Stimulated activated CD8-positive, alpha-beta memory T cell treated with anti-CD3 and anti-CD28 coated beads, Interleukin-7, amount 100 ng/mL, for 4 hours (primary cell): Measurements from ENCODE around the gene NSMCE3.

ENCODE experiments used
- DNase-seq, 2 donors: peaks; one replicate each; pipeline ENCODE4 v3.0.0-alpha.2; 2020; ENCODE audit warnings: low read depth in 2 of 2

Gene NSMCE3

DNA sequence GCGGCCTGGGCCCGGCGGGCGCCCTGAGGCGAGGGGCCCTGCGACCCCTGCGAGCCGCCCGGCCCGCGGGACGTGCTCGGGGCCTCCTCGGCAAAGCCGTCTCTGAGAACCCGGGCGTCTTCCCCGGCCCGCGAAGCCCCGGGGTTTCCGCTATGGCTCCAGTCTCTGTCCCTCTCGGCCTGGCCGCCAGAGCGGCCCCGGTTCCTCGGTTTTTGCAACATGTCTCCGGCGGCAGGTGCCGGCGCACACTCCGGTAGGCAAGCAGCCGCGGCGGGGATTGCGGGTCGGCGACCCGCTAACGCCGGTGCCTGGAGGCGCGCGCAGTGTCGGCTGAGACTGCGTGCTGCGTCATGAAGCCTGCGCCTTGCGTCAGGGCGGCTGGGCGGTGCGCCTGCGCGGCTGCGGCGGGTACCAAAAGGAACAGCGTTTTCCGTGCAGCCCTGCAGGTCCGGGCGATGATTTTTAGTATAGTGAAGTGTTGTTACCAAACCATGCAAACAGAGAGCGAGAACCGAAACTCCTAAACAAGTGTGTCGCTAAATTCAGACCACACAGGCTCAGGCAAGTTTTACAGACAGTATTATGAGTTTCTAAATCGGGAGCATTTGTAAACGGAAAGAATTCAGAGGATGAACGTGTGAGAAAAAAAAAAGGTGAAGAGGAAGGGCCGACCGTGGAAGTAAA is at the start of gene NSMCE3:
Gene NSMCE3 (minus strand): TSS at position 338 of the 684 bp plus-strand sequence. CDS start 117 bp downstream, at position 221.
- DNase-seq: peak; percentile 80 to 90

GRCh38 chr15:29316422-29316821 is 46.8 kb upstream of the NSMCE3 start:
- no peak for DNase-seq

- no peak for DNase-seq
Measured at GRCh38 chr15:29312387-29312786, 42.8 kb upstream of the NSMCE3 start.

DNA sequence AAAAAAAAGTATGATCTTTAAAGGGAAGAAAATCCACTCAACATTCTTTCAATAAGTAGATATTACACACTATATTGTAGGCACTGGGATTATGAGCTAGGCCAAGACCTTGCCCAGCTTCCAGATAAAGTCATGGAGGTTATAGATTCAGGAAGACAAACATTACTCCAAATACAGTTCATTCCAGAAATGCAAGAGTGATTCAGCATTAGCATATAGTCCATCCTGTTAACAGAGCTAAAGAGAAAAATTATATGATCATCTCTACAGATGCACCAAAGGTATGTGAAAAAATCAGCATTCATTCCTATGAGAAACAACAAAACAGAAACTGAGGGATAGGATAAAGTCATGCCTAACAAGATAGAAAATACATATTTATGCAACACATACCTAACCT is 42.1 kb upstream of the NSMCE3 start:
- no peak for DNase-seq

- no peak for DNase-seq
Measured at GRCh38 chr15:29309139-29309538, 39.5 kb upstream of the NSMCE3 start.

DNA sequence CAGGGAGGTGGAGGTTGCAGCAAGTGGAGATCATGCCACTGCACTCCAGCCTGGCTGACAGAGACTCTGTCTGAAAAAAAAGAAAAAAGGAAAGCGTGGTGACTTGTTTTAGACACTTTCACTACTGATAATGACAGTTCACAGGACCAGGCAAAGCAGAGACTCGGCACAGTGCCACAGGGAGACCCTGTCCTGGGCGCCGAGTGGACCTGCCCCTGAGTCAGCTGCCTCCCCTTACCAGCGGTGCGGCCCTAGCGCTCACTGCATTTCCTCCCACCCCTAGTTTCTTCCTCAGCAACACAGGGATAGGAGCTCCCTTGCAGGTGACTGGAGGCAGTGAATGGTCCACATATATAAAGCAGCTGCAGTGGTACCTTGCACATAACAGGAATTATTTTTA is 38.7 kb upstream of the NSMCE3 start:
- no peak for DNase-seq

DNA sequence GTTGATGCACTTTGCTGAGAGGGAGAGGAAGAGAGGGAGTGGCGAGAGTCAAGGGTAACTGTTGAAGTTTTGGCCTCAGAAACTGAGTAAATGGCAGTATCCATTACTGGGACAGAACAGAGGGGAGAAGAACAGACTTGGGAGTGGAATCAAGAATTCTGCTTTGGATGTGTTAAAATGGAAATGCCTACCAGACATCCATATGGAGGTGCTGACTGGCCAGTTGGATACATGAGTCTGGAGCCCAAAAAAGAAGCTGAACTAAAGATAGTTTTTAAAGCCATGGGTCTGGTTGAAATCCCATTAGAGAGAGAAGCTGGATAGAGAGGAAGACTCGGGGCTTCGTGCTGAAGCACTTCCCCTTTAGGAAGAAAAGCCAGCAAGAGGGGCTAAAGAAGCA is 35.9 kb upstream of the NSMCE3 start:
- no peak for DNase-seq

- no peak for DNase-seq
Measured at GRCh38 chr15:29302871-29303270, 33.2 kb upstream of the NSMCE3 start.

DNA sequence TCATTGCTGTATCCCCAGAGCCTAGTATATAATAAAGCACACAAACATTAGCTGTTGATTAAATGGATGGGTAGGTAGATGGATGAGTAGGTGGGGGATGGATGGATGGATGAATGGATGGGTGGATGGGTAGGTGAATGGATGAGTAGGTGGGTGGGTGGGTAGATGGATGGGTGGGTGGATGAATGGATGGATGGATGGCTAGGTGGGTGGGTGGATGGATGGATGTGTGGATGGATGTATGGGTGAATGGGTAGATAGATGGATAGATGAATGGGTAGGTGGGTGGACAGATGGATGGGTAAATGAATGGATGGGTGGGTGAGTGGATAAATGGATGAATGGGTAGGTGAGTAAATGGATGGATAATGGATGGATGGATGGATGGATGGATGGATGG is 30.2 kb upstream of the NSMCE3 start:
- no peak for DNase-seq

GRCh38 chr15:29299331-29299730 is 29.7 kb upstream of the NSMCE3 start:
- DNase-seq: no peak

DNA sequence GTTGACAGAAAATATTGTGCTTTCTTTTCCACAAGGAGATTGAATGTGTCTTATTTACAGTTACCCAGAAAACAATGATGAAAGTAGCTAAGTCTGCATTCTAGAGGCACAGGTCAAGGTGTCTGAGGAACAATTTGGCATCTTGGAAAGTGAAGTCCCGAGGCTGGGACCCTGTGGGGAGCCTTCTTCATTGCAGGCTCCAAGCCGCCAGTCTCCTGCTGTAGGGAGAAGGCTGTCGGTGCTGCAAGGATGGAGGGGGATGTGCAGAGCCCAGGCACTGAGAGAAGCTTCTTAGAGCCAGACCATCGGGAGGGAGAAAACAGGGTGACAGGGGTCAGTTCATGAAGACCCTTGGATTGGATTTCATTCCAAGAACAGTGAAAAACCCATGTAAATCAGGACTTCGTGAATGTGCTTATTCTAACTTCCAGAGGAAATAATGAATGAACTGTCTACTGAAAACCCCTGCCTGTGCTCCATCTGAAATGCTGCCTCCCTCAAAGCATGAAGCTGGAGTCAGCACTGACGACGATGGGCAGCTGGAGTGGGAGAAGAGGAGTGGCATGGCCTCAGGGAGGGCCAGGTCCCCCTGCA is 25.2 kb upstream of the NSMCE3 start:
- DNase-seq: no peak

DNA sequence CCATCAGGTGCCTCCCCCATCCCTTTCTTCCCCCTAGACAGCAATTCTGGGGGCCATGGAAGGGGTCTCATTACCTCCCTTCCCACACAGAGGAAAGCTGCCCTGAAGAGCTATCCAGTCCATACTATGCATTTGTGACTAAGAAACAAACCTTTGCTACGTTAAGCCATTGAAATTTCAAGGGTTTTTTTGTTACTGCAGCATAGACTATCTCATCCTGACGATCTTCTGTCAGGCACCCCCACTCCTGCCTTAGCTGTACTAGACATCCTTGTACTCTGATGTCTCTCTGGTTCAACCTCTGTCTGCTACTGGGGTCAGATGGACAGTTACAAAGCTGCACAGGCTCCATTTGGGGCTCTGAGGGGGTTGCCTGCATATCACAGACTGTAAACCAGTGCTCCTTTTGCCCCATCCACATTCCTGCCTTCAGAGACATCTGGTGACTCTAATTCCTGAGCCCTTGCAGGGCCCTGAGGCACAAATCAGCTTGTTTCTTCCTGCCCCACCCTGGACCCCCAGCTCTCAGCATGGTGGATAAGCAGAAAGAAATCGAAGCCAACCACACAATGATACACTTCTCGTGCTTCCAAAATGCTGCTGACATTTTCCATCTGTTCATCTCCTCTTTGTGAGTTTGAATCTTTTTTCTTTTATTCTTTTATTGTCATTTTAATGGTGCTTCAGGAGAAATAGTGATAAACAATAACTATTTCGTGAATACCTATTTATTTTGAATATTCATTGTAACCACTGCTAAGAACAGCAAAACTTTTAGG is 21.6 kb upstream of the NSMCE3 start:
- DNase-seq: no peak

- no peak for DNase-seq
Measured at GRCh38 chr15:29289173-29289572, 19.6 kb upstream of the NSMCE3 start.

GRCh38 chr15:29285386-29285785 is 15.8 kb upstream of the NSMCE3 start:
- DNase-seq: no peak

- DNase-seq: no peak
Measured at GRCh38 chr15:29283381-29283780, 13.8 kb upstream of the NSMCE3 start.

DNA sequence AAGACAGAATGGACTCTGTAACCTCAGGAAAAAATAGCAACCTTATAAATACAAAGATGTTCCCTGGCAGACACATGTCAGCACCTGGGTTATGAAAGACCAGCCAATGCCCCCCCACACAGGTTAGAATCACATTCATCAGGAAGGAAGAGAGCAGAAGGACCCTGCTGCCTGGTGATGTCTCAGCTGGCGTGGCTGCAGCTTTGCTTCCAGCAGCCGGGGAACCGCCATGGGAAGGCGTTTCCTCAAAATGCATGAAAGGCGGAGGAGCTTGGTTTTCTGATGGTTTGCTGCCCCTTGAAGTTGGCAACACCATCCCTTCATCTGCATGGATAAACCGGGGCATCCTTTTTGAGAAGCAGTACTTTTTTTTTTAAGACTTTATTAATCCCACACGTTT is 10.9 kb upstream of the NSMCE3 start:
- no peak for DNase-seq

DNA sequence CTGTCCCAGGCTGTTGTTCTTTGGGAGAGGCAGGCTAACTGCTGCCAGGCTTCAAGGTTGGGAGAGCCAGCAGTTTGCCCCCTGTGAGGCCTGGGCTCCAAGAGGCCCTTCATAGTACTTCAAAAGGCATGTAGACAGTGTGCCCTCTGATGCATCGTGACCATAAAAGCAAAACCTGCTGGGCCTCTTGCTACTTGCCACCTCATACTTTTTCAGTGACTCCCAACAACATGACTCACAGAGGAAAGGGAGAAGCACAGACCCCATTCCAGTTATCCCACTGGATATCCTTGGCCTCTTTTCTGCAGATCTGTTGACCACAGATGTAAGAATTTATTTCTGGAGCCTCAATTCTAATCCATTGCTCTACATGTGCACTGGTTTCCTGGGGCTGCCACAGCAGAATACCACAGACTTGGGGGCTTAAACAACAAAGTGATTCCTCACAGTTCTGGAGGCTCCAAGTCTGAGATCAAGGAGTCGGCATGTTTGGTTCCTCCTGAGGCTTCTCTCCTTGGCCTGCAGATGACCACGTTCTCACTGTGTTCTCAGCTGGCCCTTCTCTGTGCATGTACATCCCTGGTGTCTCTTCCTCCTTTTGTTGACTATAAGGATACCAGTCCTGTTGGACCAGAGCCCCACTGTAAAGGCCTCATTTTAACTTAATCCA is 8.9 kb upstream of the NSMCE3 start:
- no peak for DNase-seq

DNA sequence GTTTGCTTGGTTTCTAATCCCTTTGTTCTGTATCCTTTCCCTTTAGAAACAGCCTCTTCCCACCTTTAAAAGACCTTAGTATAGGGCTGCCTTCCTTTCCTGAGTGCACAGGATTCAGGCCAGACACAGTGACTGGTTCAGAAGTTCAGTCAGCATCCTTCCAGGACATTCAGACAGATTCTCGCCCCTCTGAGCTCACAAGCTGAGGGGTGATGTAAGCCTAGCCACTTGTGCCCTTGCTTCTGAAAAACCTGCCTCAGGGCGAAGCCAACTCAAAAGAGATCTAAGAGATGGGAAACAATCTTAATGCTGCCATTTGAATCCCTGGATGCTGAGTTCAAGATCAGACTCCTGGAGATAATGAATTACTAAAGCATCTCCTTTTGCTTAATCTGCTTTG is 6.7 kb upstream of the NSMCE3 start:
- no peak for DNase-seq

DNA sequence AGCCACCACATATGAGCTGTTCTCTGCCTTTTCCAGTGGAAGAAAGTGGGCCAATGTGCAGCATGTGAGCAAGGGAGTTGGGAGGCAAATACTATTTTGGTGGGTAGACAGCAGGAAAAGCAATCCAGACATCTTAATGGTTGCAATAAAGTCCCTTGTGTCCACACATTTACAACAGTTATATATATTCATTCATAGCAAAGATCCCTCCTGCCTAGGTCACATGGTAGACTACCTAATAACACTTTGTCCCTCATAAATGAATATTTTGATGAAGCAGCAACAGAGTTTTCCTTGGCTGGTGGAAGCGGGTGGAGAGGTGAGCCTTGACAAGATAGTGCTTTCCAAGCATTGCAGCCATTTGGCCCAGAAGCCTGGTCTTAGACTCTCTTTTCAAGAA is 6.2 kb upstream of the NSMCE3 start:
- no peak for DNase-seq

GRCh38 chr15:29274946-29275345 is 5.3 kb upstream of the NSMCE3 start:
- DNase-seq: no peak

- DNase-seq: no peak
Measured at GRCh38 chr15:29272219-29272618, 2.6 kb upstream of the NSMCE3 start.

DNA sequence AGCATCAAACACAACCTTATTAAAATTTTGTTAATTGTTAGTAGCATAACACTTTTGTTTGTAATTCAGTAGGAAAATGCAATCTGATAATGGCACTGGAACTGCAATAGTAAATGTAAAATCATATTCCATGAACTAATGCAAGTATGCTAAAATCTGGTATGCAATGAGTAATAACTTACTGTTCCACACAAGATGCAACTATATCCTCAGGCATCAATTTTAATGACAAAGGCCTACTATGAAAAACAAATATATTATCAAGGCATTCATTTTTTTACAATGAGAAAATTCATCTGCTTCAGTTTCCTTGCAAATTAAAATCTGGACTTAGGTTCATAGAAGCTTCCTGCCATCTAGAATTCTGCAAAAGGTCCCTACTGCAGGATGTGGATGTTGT is 1.4 kb upstream of the NSMCE3 start:
- no peak for DNase-seq
